Transverse colon (tissue), 4 donors: Measurements from ENCODE around the gene GCN1.

Experiments used
- CTCF ChIP-seq, 5 experiments: fragments of 200-600 bp in 3 of 5; fragments of 450-650 bp in 2 of 5; sonication (generic) in 3 of 5; IDR thresholded peaks; 1 replicate in 2 of 5; 2 replicates in 3 of 5; pipeline ENCODE4 v1.5.1; 2016 to 2017; ENCODE audit warnings: antibody characterized with exemption in 5 of 5, inconsistent platforms in 3 of 5, mild to moderate bottlenecking in 2 of 5, moderate library complexity in 1 of 5
- EP300 ChIP-seq: sonication (generic); formaldehyde crosslinking; IDR thresholded peaks from one replicate; pipeline ENCODE4 v1.6.1; 2017; ENCODE audit warnings: antibody characterized with exemption, low read depth
- POLR2A ChIP-seq: fragments of 450-650 bp; IDR thresholded peaks from one replicate; pipeline ENCODE4 v1.6.1; 2016; ENCODE audit warnings: antibody characterized with exemption, mild to moderate bottlenecking, moderate library complexity
- POLR2AphosphoS5 ChIP-seq, 3 donors: sonication (generic); formaldehyde crosslinking; IDR thresholded peaks; one replicate each; pipeline ENCODE4 v1.6.1; 2016; ENCODE audit warnings: antibody characterized with exemption in 3 of 3

- no peak for TF ChIP-seq CTCF (IDR thresholded peaks at IDR 0.05)
- no peak for TF ChIP-seq EP300
- peak; percentile 79 for TF ChIP-seq POLR2A
- TF ChIP-seq POLR2AphosphoS5 (IDR thresholded peaks at IDR 0.05) = peak; percentile 91 to 97 (median 97)
These were observed at the start of gene GCN1 for GRCh38 chr12:120194534-120195395.
